ENCODE data around the gene M1AP.

The M1AP gene

DNA sequence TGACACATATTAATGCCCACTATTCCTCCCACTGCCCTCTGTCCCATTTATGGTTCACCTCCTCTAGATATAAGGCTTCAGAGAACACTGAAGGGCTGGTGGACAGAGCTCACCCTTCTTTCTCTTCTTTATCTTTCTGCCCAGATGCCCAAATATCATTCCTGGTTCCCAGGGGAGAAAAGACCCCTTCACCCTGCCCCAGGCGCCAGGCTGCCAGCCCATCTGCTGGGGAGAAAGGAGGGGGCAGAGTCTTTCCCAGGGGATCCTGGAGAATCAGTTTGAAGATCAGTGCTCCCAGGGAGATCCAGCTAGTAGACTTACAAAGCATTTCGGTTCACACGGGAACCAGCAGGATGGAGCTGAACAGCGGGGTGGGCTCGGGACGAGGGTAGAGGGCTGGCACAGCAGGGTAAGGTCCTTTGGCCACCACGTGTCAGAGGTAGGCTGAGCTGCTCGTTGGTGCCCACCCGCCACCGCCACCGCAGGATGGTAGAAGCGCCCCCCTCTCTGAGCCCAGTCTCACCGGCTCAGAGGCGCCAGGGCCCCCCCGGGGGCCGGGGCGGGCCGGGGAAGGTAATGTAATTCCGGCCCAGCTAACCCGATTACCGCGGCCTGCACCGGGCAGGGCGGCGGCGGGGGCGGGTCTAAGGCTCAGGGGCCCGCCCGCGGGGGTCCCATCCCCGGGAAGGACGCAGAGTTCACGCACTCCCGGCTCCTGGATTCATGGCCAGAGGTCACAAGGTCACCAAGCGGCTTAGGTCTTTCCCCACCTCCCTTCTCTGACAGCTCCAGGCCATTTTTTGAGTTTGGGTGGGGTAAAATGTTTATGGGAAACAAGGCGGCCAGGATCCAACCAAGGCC lies 135.2 kb downstream of the M1AP start:
- peak in 2 of 10 donors; percentile 33 to 59 for DNase-seq
- intact Hi-C loops (cut with DNase I) = no loop called here

DNA sequence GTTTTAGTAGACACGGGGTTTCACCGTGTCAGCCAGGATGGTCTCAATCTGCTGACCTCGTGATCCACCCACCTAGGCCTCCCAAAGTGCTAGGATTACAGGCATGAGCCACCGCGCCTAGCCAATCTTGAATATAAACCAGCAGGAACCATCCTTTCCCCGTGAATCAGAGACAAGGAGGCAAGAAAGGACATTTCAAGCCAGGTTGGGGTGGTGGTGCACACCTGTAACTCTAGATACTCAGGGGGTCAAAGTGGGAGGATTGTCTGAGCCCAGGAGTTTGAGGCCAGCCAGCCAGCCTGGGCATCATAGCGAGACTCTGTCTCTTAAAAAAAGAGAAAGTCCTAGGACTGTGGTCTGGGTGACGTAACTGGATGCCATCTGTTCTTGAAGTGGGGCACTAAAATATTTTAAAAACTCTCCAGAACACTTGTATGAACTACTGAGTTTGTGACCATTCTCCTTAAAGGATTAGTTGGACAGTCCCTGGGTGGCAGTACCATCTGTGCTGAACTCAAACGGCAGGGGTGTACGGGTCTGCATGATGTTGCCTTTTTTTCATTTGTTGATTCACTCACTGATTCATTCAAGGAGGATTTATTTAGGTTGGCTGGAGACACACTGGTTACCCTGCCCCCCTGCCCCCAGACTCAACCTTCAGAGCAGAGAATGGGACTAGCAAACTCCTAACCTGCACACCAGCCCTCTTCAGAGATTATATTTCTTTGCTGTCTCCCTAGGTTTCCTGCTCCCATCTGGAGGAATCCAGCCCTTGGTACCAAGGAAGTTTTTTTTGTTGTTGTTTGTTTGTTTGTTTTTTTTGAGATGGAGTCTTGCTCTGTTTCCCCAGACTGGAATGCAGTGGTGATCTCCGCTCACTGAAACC lies 136.8 kb downstream of the M1AP start:
- intact Hi-C loops (cut with DNase I) = no loop called here
- peak in 2 of 10 donors; percentile 8 to 35 for DNase-seq

DNA sequence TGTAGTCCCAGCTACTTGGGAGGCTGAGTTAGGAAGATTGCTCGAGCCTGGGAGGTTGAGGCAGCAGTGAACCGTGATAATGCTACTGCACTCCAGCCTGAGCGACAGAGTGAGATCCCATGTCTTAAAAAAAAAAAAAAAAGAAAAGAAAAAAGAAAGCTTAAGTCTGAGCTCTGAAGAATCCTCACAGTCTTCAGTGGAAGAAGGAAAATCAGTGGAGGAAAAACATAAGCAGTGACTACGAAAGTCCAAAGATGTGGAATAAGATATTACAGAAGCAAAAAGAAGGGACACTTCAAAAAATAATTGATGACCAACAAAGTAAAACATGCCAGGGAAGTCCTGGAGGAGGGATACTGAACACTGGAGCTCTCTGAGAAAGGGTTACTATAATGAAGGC lies 137.9 kb downstream of the M1AP start:
- intact Hi-C loops (cut with DNase I) = no loop called here

DNA sequence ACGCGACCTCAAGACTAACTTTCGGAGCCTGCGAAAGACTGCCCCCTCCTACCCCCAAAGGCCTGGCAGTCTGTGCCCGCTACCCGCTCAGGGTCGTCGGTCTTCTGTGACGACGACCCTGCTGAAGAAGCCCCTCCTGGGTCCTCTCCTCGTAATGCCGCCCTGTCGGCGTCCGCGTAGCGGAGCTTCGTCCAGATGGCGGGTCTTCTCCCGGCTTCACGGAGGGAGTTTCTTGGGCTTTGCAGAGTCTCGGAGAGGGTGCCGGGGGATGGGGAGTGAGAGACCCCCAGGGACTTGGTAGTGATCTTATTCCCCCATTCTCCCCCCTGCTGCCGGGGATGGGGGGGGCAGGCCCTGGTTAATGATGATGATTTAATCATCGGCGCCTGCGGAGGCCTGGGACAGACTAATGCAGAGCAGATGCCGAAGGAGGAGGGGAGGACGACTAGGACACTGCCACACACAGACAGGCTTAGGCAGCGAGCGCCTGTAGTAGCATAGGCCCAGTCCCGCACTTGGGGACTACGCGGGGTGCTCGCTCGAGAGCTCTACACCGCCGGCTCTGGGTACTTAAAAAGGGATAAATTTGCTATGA lies 140.1 kb downstream of the M1AP start:
- intact Hi-C loops (cut with DNase I) = loop anchor here (1.0 kb wide), 2 partner anchors 21 to 25 kb away; partner anchors contain the start of genes AUP1, HTRA2 and TTC31
- DNase-seq = peak in 4 of 10 donors; percentile 15 to 87 (median 66)

More for the DNA sequence above, 137.9 kb downstream of the M1AP start:
- no peak for DNase-seq
